ENCODE data around the gene MICAL3.

GRCh38 chr22:17922925-17923903 is 101.1 kb downstream of the MICAL3 start:
- TF ChIP-seq ZC3H10 (CRISPR knock-in tag; IDR thresholded peaks at IDR 0.05) (no peak), RARB (CRISPR knock-in tag; IDR thresholded peaks at IDR 0.05) (no peak), TCF4 (CRISPR knock-in tag; IDR thresholded peaks at IDR 0.05; ENCODE audit: borderline replicate concordance) (no peak), POU6F1 (CRISPR knock-in tag; IDR thresholded peaks at IDR 0.05; ENCODE audit: borderline replicate concordance, low read depth) (no peak), PPARA (CRISPR knock-in tag; IDR thresholded peaks at IDR 0.05; ENCODE audit: borderline replicate concordance) (no peak), GLIS3 (CRISPR knock-in tag; IDR thresholded peaks at IDR 0.05) (no peak), OSR1 (CRISPR knock-in tag; IDR thresholded peaks at IDR 0.05) (no peak), ZNF8 (CRISPR knock-in tag; IDR thresholded peaks at IDR 0.05) (no peak), ARNTL (CRISPR knock-in tag; IDR thresholded peaks at IDR 0.05; ENCODE audit: borderline replicate concordance, low read depth) (no peak), BACH2 (CRISPR knock-in tag; IDR thresholded peaks at IDR 0.05; ENCODE audit: borderline replicate concordance) (no peak), TOX (CRISPR knock-in tag; IDR thresholded peaks at IDR 0.05; ENCODE audit: borderline replicate concordance) (no peak)
- TF ChIP-seq, protein P1, sequence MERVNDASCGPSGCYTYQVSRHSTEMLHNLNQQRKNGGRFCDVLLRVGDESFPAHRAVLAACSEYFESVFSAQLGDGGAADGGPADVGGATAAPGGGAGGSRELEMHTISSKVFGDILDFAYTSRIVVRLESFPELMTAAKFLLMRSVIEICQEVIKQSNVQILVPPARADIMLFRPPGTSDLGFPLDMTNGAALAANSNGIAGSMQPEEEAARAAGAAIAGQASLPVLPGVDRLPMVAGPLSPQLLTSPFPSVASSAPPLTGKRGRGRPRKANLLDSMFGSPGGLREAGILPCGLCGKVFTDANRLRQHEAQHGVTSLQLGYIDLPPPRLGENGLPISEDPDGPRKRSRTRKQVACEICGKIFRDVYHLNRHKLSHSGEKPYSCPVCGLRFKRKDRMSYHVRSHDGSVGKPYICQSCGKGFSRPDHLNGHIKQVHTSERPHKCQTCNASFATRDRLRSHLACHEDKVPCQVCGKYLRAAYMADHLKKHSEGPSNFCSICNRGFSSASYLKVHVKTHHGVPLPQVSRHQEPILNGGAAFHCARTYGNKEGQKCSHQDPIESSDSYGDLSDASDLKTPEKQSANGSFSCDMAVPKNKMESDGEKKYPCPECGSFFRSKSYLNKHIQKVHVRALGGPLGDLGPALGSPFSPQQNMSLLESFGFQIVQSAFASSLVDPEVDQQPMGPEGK (CRISPR knock-in tag; IDR thresholded peaks at IDR 0.05; ENCODE audit: borderline replicate concordance): no peak
- TF ChIP-seq, protein P2, sequence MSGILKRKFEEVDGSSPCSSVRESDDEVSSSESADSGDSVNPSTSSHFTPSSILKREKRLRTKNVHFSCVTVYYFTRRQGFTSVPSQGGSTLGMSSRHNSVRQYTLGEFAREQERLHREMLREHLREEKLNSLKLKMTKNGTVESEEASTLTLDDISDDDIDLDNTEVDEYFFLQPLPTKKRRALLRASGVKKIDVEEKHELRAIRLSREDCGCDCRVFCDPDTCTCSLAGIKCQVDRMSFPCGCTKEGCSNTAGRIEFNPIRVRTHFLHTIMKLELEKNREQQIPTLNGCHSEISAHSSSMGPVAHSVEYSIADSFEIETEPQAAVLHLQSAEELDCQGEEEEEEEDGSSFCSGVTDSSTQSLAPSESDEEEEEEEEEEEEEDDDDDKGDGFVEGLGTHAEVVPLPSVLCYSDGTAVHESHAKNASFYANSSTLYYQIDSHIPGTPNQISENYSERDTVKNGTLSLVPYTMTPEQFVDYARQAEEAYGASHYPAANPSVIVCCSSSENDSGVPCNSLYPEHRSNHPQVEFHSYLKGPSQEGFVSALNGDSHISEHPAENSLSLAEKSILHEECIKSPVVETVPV (CRISPR knock-in tag; IDR thresholded peaks at IDR 0.05): no peak
- TF ChIP-seq, protein P3, sequence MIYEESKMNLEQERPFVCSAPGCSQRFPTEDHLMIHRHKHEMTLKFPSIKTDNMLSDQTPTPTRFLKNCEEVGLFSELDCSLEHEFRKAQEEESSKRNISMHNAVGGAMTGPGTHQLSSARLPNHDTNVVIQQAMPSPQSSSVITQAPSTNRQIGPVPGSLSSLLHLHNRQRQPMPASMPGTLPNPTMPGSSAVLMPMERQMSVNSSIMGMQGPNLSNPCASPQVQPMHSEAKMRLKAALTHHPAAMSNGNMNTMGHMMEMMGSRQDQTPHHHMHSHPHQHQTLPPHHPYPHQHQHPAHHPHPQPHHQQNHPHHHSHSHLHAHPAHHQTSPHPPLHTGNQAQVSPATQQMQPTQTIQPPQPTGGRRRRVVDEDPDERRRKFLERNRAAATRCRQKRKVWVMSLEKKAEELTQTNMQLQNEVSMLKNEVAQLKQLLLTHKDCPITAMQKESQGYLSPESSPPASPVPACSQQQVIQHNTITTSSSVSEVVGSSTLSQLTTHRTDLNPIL (CRISPR knock-in tag; IDR thresholded peaks at IDR 0.05; ENCODE audit: low read depth): no peak
